Measurements from ENCODE around the gene KCNH3.

KCNH3 gene

DNA sequence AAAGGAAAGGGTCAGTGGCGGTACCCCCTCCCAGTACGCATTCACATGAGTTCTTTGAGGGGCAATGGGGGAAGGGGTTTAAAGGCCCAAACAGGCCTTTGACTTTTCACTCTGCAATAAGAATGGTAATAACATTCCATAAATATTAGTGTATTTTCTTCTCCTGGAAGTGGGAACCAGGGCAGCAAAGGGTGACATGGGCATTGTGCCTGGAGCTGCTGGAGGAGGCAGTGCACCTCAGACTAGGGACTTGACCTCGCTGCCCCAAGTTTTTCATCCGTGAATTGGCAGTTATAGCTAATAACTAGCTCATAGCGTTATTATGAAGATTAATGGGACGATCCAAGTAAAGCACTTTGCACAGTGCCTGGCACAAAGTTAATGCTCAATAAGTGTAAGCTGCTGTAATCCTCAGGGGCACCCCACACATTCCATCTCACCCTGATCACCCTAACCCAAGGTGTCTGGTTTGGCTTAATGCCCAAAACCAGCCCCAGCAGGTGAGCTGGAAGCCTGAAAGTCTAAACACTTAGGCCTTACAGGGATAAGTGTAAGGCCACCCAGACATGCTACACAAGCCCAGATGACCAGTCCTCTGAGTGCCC is 2.8 kb upstream of the KCNH3 start:
- no peak for DNase-seq (ENCODE audit: low read depth in 1 of 2, low spot score in 1 of 2)

DNA sequence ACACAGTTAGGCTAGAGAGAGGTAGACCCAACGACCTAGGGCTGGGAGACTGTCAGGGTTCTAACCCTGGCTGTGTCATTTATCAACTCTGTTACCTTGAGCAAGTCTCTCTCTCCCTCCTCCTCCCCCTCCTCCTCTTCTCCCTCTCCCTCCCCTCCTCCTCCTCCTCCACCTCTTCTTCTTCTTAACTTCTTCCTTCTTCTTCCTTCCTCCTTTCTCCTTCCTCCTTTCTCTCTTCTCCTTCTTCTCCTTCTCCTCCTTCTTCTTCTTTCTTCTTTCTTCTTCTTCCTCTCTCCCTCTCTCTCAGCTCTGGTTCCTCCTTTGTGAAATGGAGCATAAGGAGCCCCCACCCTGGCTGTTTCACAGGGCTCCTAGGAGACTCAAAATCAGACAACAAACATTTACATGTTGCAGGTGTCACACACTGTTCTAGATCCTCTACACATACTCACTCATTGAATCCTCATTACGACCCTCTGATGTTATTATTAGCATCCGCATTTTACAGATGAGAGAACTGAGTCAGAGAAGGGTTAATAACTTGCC is 2.2 kb upstream of the KCNH3 start:
- peak; percentile 45 to 57 for DNase-seq (ENCODE audit: low read depth in 1 of 2, low spot score in 1 of 2)
- Histone ChIP-seq H3K4me3 (replicated peaks; ENCODE audit: insufficient read depth, low read length) (no peak overlapping the region), H3K27ac (replicated peaks) (no peak overlapping the region), H3K27me3 (ENCODE audit: insufficient read depth, poor library complexity, severe bottlenecking) (peaks cover 24% of the 10 kb centered on the region)
- 0 out of 2 replicates have a peak, but pooled peaks have one; percentile 39 for TF ChIP-seq SPI1 (IDR thresholded peaks at IDR 0.05; ENCODE audit: borderline replicate concordance, low read depth)
- no peak for TF ChIP-seq REST (IDR thresholded peaks at IDR 0.05; ENCODE audit: insufficient replicate concordance, low read depth)

More for the DNA sequence above, 2.8 kb upstream of the KCNH3 start:
- no peak for TF ChIP-seq POLR2AphosphoS5 (IDR thresholded peaks at IDR 0.05; ENCODE audit: low read depth)
- no peak for TF ChIP-seq CTCF (IDR thresholded peaks at IDR 0.05; ENCODE audit: insufficient read depth, low read length)
- no peak for TF ChIP-seq REST (IDR thresholded peaks at IDR 0.05; ENCODE audit: insufficient replicate concordance, low read depth)
- TF ChIP-seq SPI1 (IDR thresholded peaks at IDR 0.05; ENCODE audit: borderline replicate concordance, low read depth): no peak
- no peak for TF ChIP-seq GABPA (IDR thresholded peaks at IDR 0.05; ENCODE audit: low read depth)
- Histone ChIP-seq H3K27ac (replicated peaks) (no peak overlapping the region), H3K27me3 (ENCODE audit: insufficient read depth, poor library complexity, severe bottlenecking) (peaks cover 24% of the 10 kb centered on the region), H3K4me3 (replicated peaks; ENCODE audit: insufficient read depth, low read length) (no peak overlapping the region)

- Histone ChIP-seq H3K27me3 (ENCODE audit: insufficient read depth, poor library complexity, severe bottlenecking) (peaks cover 24% of the 10 kb centered on the region), H3K4me3 (replicated peaks; ENCODE audit: insufficient read depth, low read length) (peak overlapping the region; percentile 26), H3K27ac (replicated peaks) (no peak overlapping the region)
- TF ChIP-seq SPI1 (IDR thresholded peaks at IDR 0.05; ENCODE audit: borderline replicate concordance, low read depth) (no peak), REST (IDR thresholded peaks at IDR 0.05; ENCODE audit: insufficient replicate concordance, low read depth) (no peak)
- peak in 1 of 2 experiments; percentile 36 for DNase-seq (ENCODE audit: low read depth in 1 of 2, low spot score in 1 of 2)
These were observed 1.5 kb upstream of the KCNH3 start for GRCh38 chr12:49537231-49537751.
